CD4-positive, alpha-beta T cell treated with Interleukin-4 for 4 hours (primary cell): ENCODE results near the gene NUDT1.
A peak's percentile ranks its signal among the peaks of the same experiment; 100 is the strongest.

ENCODE experiments used
- DNase-seq: peaks from one replicate; pipeline ENCODE4 v3.0.0-alpha.2; 2020

Gene NUDT1

GRCh38 chr7:2224934-2225333, 17.1 kb upstream of the NUDT1 start:
- DNase-seq = no peak

GRCh38 chr7:2225336-2225735, 16.7 kb upstream of the NUDT1 start:
- no peak for DNase-seq

DNA sequence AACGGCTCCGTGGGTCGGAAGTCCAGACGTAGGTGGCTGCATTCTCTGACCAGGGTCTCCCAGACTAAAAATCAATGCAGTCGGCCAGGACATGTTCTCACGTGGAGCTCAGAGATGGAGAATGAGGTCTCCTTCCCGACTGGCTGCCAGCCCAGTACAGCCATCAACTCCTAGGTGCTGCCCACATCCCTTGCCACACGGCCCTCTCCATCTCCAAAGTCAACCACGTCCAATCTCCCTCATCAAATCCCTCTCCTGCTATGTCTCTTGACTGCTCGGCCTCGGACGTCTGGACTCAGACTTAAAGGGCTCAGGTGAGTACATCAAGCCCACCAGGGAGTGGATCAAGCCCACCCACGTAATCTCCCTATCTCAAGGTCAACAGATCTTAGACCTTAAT, 16.2 kb upstream of the NUDT1 start:
- no peak for DNase-seq

DNA sequence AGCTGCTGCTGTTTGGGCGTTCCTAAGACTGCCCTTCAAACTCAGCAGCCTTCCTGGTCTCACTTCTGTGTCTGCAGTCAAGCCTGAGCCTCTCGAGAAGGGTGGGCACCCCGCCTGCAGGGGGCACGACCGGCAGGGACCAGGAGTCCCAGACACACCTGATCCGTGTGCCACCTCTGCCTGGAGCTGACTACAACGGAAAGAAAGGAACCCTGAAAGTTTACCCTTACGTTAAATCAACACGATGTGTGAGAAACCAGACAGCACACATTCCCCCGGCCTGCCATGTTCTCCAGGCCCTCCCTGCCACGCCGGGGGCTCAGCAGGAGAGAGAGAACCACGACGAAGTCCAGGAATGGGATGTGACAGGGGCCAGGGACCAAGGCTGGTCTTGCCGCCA, 14.3 kb upstream of the NUDT1 start:
- no peak for DNase-seq

- DNase-seq = no peak
Measured at GRCh38 chr7:2228921-2229320, 13.1 kb upstream of the NUDT1 start.

DNA sequence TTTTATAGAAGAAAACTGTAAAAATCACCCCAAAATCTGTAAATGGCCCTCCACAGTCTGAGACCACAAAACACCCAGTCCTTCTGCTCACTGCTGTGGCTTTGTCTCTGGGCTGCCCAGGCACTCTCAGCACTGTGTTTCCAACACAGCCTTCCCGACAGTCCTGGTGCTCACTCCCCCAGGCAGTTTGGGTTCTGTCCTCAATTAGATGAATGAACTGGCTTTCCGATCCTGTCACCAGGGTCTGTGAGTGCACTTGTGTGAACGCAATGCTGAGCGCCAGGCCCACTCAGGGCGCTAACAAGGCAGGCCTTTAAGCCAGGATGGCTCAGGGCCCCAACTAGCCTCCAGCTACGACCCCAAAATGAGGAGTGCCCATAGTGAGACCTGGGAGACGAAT, 12.6 kb upstream of the NUDT1 start:
- DNase-seq = no peak

DNA sequence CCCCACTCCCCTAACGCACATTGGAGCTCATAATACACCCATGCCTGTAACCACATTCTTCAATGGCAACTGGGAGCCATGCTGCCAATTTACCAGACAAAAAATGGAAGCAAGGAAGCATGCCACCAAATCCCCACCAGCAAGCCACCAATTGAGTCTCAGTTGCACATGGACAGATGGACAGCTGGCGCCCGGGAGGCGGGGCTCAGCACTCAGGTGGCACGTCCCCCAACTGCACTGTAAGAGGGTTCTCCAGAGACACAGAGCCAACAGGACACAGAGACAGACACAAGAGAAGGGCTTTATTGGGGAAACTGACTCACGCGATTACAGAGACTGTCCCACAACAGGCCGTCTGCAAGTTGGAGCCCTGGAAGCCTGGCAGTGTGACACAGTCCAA, 11.8 kb upstream of the NUDT1 start:
- no peak for DNase-seq

DNA sequence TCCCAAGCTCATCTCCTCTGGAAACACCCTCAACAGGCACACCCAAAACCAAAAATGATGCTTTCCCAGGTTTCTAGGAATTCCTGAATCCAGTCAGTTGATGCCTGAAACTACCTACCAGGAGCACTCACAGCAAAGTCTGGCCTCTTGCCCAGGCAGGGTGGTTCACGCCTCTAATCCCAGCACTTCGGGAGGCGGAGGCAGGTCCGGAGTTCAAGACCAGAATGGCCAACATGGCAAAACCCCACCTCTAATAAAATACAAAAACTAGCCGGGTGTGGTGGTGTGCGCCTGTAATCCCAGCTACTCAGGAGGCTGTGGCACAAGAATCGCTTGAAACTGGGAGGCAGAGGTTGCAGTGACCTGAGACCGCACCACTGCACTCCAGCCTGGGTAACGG, 11.1 kb upstream of the NUDT1 start:
- no peak for DNase-seq

GRCh38 chr7:2231992-2232765, 9.8 kb upstream of the NUDT1 start:
- no peak for DNase-seq

GRCh38 chr7:2232766-2233520, 9.1 kb upstream of the NUDT1 start, which contains the start of gene MAD1L1:
Gene MAD1L1, minus strand, starts transcription at chr7:2232945. Its CDS starts 2,812 bp downstream, at chr7:2230133.
- peak; percentile 86 for DNase-seq

- no peak for DNase-seq
Measured at GRCh38 chr7:2233926-2234325, 8.1 kb upstream of the NUDT1 start.

GRCh38 chr7:2237109-2237602, 4.9 kb upstream of the NUDT1 start:
- peak; percentile 24 for DNase-seq

- DNase-seq = no peak
Measured at GRCh38 chr7:2239242-2239641, 2.8 kb upstream of the NUDT1 start.

- DNase-seq = no peak
Measured at GRCh38 chr7:2242541-2243429, 759 bp downstream of the NUDT1 start.

- no peak for DNase-seq
Measured at GRCh38 chr7:2243458-2243857, 1.4 kb downstream of the NUDT1 start.

GRCh38 chr7:2244404-2244995, 2.5 kb downstream of the NUDT1 start:
- no peak for DNase-seq

DNA sequence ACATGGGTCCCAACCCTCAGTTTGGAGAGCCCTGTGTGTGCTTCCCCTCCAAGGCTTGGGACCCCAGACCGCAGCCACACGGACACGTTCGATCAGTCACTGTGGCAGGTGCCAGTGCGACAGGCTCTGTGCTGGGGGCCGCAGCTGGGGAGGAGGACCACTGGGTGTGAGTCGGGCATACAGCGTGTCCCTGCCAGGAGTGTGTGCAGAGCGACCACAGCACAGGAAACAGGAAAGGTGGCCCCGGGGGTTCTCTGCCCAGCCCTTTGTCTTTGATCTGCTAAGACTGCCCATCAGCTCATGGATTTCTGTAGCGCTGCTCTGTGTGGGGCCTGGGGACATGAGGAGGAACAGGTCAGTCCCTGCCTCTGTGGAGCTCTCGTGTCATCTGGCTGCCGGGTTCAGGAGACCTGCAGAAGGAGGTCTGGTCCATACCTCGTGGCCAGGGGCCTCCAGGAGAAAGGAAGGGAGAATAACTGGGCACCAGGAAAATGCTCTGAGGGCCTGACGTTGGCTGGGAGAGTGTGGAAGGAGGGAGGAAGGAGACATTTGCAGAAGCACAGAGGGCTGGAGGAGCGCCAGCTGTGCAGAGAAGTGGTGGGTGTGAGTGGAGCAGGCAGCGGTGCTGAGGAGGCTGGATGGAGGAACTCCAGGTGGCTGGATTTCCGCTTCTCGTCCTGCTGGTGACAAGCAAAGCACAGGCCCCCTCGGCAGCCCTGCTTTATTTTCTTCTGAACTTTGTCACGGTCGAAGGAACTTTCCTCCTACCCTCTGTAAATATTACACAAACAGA, 4.1 kb downstream of the NUDT1 start:
- DNase-seq = no peak

GRCh38 chr7:2247141-2247995, 5.3 kb downstream of the NUDT1 start:
- DNase-seq = no peak

GRCh38 chr7:2248984-2249694, 7.1 kb downstream of the NUDT1 start:
- peak; percentile 16 for DNase-seq

DNA sequence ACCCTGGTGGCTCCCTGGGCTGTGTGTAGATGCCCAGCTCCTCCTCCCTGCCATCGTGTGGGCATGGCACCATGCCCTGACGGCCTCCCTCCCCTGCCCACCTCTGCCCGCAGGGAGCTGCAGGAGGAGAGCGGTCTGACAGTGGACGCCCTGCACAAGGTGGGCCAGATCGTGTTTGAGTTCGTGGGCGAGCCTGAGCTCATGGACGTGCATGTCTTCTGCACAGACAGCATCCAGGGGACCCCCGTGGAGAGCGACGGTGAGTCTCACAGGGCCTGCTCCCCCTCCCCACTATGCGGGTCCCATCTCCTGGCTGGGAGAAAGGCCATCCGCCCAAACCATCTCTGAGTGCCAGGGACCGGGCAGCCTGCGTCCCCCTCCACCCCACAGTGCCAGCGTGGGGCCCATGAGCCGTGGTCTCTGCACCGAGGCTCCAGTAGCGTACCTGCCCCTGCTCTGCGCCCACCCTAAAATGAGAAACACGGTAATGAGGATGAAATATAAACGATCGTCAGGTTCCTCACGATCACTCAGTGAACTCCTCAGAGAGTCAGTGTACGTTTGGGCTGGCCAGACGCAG, 7.8 kb downstream of the NUDT1 start:
- DNase-seq = no peak
